ENCODE results near the gene MED13L.

DNA sequence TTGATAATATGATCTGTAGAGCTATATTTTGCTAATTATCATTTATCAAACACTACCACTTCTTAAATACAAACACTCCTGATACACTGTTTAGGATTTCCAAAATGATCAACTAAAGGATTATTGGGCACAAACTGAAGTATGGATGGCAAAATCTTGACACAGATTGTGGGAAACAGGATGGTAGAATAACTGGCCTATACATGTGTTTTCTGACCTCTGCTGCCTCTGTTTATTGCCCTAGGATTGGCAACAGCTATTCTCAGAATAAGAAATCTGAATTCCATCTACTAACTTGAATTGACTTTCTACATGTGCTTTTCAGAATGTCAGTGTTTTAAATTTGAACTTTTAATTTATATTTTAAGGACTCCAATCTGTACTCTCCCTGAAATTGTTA is 209.1 kb downstream of the MED13L start:
- no peak for TF ChIP-seq EZH2phosphoT487 (conservative IDR thresholded peaks at IDR 0.05; ENCODE audit: low read length)
- TF ChIP-seq, protein P1, sequence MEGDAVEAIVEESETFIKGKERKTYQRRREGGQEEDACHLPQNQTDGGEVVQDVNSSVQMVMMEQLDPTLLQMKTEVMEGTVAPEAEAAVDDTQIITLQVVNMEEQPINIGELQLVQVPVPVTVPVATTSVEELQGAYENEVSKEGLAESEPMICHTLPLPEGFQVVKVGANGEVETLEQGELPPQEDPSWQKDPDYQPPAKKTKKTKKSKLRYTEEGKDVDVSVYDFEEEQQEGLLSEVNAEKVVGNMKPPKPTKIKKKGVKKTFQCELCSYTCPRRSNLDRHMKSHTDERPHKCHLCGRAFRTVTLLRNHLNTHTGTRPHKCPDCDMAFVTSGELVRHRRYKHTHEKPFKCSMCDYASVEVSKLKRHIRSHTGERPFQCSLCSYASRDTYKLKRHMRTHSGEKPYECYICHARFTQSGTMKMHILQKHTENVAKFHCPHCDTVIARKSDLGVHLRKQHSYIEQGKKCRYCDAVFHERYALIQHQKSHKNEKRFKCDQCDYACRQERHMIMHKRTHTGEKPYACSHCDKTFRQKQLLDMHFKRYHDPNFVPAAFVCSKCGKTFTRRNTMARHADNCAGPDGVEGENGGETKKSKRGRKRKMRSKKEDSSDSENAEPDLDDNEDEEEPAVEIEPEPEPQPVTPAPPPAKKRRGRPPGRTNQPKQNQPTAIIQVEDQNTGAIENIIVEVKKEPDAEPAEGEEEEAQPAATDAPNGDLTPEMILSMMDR (IDR thresholded peaks at IDR 0.05; ENCODE audit: insufficient read depth, low read length, poor library complexity, severe bottlenecking), result no peak

Data from SU-DHL-6 (cell line).